ENCODE data around the gene TEC. TPM values are rescaled to one million over a fixed set of nuclear protein-coding genes. Genes with fewer than 3 reads are reported as not detected.
A peak's percentile ranks its signal among the peaks of the same experiment; 100 is the strongest.

TEC gene
- total and polyA plus RNA-seq, 2 of the 8 experiments (the other 6 are each of a cell fraction or from before 2014, with no cell fraction given) = 0.73 to 1.8 TPM

DNA sequence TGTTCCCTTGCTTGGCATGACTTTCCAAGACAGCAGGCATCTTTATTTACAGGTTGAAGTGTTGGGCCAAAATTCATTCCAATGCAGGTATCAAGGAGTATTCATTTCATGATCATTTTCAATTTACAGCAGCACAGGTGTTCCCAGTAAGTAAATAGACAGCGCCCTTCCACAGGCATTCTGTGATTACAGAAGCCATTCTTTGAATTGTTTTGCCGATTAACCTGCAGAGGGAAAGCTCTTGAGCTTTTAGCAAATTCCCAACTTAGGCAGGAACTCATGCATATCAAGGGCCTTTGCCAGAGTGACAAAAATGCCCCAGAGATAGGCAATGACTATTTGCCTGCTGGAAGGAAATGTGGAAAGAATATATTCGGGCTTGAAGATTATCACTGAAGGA, 142.4 kb downstream of the TEC start:
- POLR2A ChIA-PET (ENCODE audit: partially characterized antibody) = interaction anchor here (0.7 to 1.7 kb wide), 7 partner anchors 10 to 363 kb away, joined by 3 to 5 read pairs (median 3); partner anchors contain the start of genes SLC10A4 and ZAR1
- Histone ChIP-seq H2BK20ac (ENCODE audit: low read length) (no peak overlapping the region), H3K23me2 (ENCODE audit: low read depth, low read length) (no peaks in the 10 kb centered on the region), H2AK5ac (ENCODE audit: low read depth, low read length) (no peak overlapping the region), H2BK12ac (ENCODE audit: low read depth, low read length) (peak overlapping the region; percentile 76; the same call in 1 of the 2 replicates), H3K9me3 (ENCODE audit: insufficient read depth in 2 of 2, low read depth in 1 of 2, low read length in 1 of 2) (no peaks in the 10 kb centered on the region), H3K4me2 (ENCODE audit: insufficient read depth in 1 of 2, low read depth in 2 of 2, low read length in 2 of 2) (peak overlapping the region; percentile 38 to 63), H4K20me1 (replicated peaks in 1 of 2; ENCODE audit: control insufficient read depth in 1 of 2, insufficient read depth in 2 of 2, low read length in 2 of 2) (no peaks in the 10 kb centered on the region), H3K18ac (ENCODE audit: extremely low read depth, low read length) (no peak overlapping the region; the same call in 1 of the 2 replicates), H2BK15ac (ENCODE audit: low read length) (no peak overlapping the region), H3K27ac (ENCODE audit: low read depth, low read length) (peak overlapping the region; percentile 33; the same call in 1 of the 2 replicates), H3K79me1 (ENCODE audit: low read depth, low read length) (no peaks in the 10 kb centered on the region), H3K79me2 (ENCODE audit: control insufficient read depth in 1 of 2, insufficient read depth in 2 of 2, low read length in 2 of 2) (no peaks in the 10 kb centered on the region), H3K36me3 (ENCODE audit: control insufficient read depth in 2 of 4, insufficient read depth in 4 of 4, low read length in 3 of 4) (no peaks in the 10 kb centered on the region), H3K9ac (replicated peaks in 1 of 4; ENCODE audit: extremely low read depth in 1 of 4, low read depth in 3 of 4, low read length in 3 of 4) (peak overlapping the region in 1 of 4 experiments; percentile 10; a peak in 2 of 7 replicates), H4K91ac (replicated peaks; ENCODE audit: insufficient read length, low read length) (no peak overlapping the region), H3K23ac (ENCODE audit: insufficient read length) (no peak overlapping the region), H2BK120ac (replicated peaks; ENCODE audit: low read depth, low read length) (no peak overlapping the region), H3K14ac (ENCODE audit: insufficient read length) (no peak overlapping the region), H4K8ac (ENCODE audit: extremely low read depth, insufficient read depth, low read length) (no peak overlapping the region), H3K4me3 (ENCODE audit: extremely low read depth in 1 of 4, insufficient read depth in 2 of 4, low read depth in 3 of 4, low read length in 4 of 4) (peak overlapping the region in 2 of 4 experiments; percentile 21 to 42; a peak in 3 of 8 replicates), H3K4ac (replicated peaks; ENCODE audit: insufficient read length, low read depth, low read length) (no peak overlapping the region), H2BK5ac (ENCODE audit: low read depth, low read length) (peak overlapping the region; percentile 3; the same call in 1 of the 2 replicates), H3K56ac (replicated peaks; ENCODE audit: insufficient read length, low read depth, low read length) (no peak overlapping the region), H3K4me1 (replicated peaks in 1 of 4; ENCODE audit: control insufficient read depth in 3 of 4, insufficient read depth in 4 of 4, low read length in 3 of 4) (peaks cover 0 to 14% (median 7%) of the 10 kb centered on the region in 4 experiments; a peak in 5 of 7 replicates), H3K27me3 (replicated peaks in 1 of 4; ENCODE audit: control insufficient read depth in 3 of 4, extremely low read depth in 1 of 4, insufficient read depth in 3 of 4, low read length in 3 of 4) (no peaks in the 10 kb centered on the region), H2AFZ (ENCODE audit: low read length) (peak overlapping the region; percentile 4; the same call in 1 of the 2 replicates), H4K5ac (ENCODE audit: insufficient read length, low read depth, low read length) (no peak overlapping the region)
- 14% methylated on average over 3 of the region's 3 CpGs; no CpG with 5 or more reads in 1 of the 2 experiments for WGBS, 2 experiments (ENCODE audit: extremely low coverage in 1 of 2, insufficient coverage in 1 of 2, insufficient read length in 1 of 2, insufficient replicate concordance in 2 of 2, low coverage in 1 of 2, low lambda C conversion rate in 2 of 2, missing lambda C conversion rate in 1 of 2)
- CTCF ChIA-PET (ENCODE audit: partially characterized antibody) = interaction anchor here (0.7 to 6.2 kb wide), 18 partner anchors 9 to 661 kb away, joined by 3 to 64 read pairs (median 6); no protein-coding TSS in a partner anchor
- FAIRE-seq = peak; percentile 39
- DNase-seq (ENCODE audit: low read depth in 1 of 2, low spot score in 2 of 2) = no peak
- TF ChIP-seq YY1 (IDR thresholded peaks at IDR 0.05; ENCODE audit: low read depth, low read length) = 0 out of 2 replicates have a peak, but pooled peaks have one; percentile 19
- TF ChIP-seq EP300 (IDR thresholded peaks at IDR 0.05; ENCODE audit: borderline replicate concordance in 1 of 2, low read depth in 2 of 2, low read length in 2 of 2) = 0 out of 3 replicates have a peak, but pooled peaks of 1 of the 2 experiments have one; percentile 11
- TF ChIP-seq NANOG (IDR thresholded peaks at IDR 0.05; ENCODE audit: insufficient read depth, low read depth, low read length, poor library complexity, severe bottlenecking) = peak; percentile 49
- TF ChIP-seq TCF12 (IDR thresholded peaks at IDR 0.05; ENCODE audit: low read depth, low read length) = peak; percentile 79; the same call in 1 of the 2 replicates
- peak; percentile 6 for TF ChIP-seq ASH2L (IDR thresholded peaks at IDR 0.05; ENCODE audit: low read length)
- TF ChIP-seq EZH2 (IDR thresholded peaks at IDR 0.05; ENCODE audit: low read depth, low read length, severe bottlenecking) = no peak
- peak; percentile 46; the same call in 1 of the 2 replicates for TF ChIP-seq TEAD4 (IDR thresholded peaks at IDR 0.05; ENCODE audit: low read depth, low read length)

Data from H1 (cell line).